A549 (cell line): ENCODE data around the gene B4GALT2. TPM values are rescaled to one million over a fixed set of nuclear protein-coding genes. Genes with fewer than 3 reads are reported as not detected.

ENCODE experiments used
- ATAC-seq, 2 experiments: fragments of 200-7000 bp in 1 of 2; fragments of >200 bp in 1 of 2; cut with Nextera tagmentation in 1 of 2; cut with Tn5 transposase in 1 of 2; 3 replicates each; pipeline versions ENCODE4 v1.8.0 to v1.9.1; 2018 to 2020; ENCODE audit warnings: mild to moderate bottlenecking in 1 of 2, moderate library complexity in 1 of 2
- CTCF ChIA-PET: fragments of 300-600 bp; sonication (Branson Sonifier 250); formaldehyde crosslinking; extraction: SDS; loops from one replicate; lab custom pipeline; 2021; ENCODE audit warnings: antibody characterized with exemption, inconsistent platforms; lab: Yijun Ruan, JAX
- POLR2A ChIA-PET: fragments of 350-600 bp; formaldehyde crosslinking; extraction: SDS; loops from one replicate; lab custom pipeline; 2021; ENCODE audit warnings: antibody characterized with exemption, inconsistent platforms; lab: Yijun Ruan, JAX
- DNase-seq, 2 experiments: peaks; one replicate each; pipeline versions ENCODE4 v3.0.0 to v3.0.0-alpha.2; 2011 to 2016; ENCODE audit warnings: low read depth in 1 of 2, low spot score in 1 of 2
- FAIRE-seq: peaks from 2 replicates; lab custom pipeline; 2011; peaks lifted over from hg19 to GRCh38; lab: Jason Lieb, UNC
- H3K27ac ChIP-seq, 2 experiments: fragments of >200 bp; sonication (Bioruptor Twin); formaldehyde crosslinking; 3 replicates each; pipeline ENCODE4 v1.5.1; 2016 to 2017
- H3K4me1 ChIP-seq: fragments of >200 bp; sonication (Bioruptor Twin); formaldehyde crosslinking; 3 replicates; pipeline ENCODE4 v1.6.1; 2016
- H3K4me2 ChIP-seq: fragments of >200 bp; sonication (Bioruptor Twin); formaldehyde crosslinking; 3 replicates; pipeline ENCODE4 v1.6.1; 2016
- H3K4me3 ChIP-seq: fragments of >200 bp; sonication (Bioruptor Twin); formaldehyde crosslinking; 3 replicates; pipeline ENCODE4 v1.5.1; 2016
- H3K9me3 ChIP-seq: fragments of >200 bp; sonication (Bioruptor Twin); formaldehyde crosslinking; 3 replicates; pipeline ENCODE4 v1.6.1; 2016
- CEBPB ChIP-seq, 2 experiments: fragments of >200 bp in 1 of 2; sonication (Bioruptor Twin) in 1 of 2; formaldehyde crosslinking in 1 of 2; IDR thresholded peaks; 2 replicates each; pipeline ENCODE4 v1.6.1; 2012 to 2016
- EHF ChIP-seq: fragments of 250-450 bp; sonication (Bioruptor Pico); IDR thresholded peaks from 2 replicates; pipeline ENCODE4 v1.5.0; 2020; ENCODE audit warnings: mild to moderate bottlenecking
- EP300 ChIP-seq, 2 experiments: fragments of >200 bp; sonication (Bioruptor Twin); formaldehyde crosslinking; IDR thresholded peaks; 2 replicates in 1 of 2; 3 replicates in 1 of 2; pipeline ENCODE4 v1.6.1; 2016 to 2017
- ESRRA ChIP-seq: fragments of 150-350 bp; IDR thresholded peaks from 2 replicates; pipeline ENCODE4 v1.6.1; 2014; ENCODE audit warnings: mild to moderate bottlenecking, low read length, borderline replicate concordance
- FOSB ChIP-seq: fragments of 250-450 bp; sonication (Bioruptor Pico); IDR thresholded peaks from 2 replicates; pipeline ENCODE4 v1.5.0; 2020; ENCODE audit warnings: mild to moderate bottlenecking, moderate library complexity
- FOXS1 ChIP-seq: fragments of 250-450 bp; sonication (Bioruptor Pico); IDR thresholded peaks from 2 replicates; pipeline ENCODE4 v1.5.0; 2020; ENCODE audit warnings: mild to moderate bottlenecking, moderate library complexity
- GATA3 ChIP-seq: IDR thresholded peaks from 2 replicates; pipeline ENCODE4 v1.6.1; 2012; ENCODE audit warnings: borderline replicate concordance
- HEYL ChIP-seq: fragments of 250-450 bp; sonication (Bioruptor Pico); IDR thresholded peaks from 2 replicates; pipeline ENCODE4 v1.8.0; 2021; ENCODE audit warnings: mild to moderate bottlenecking, moderate library complexity
- HOXB13 ChIP-seq: fragments of 250-450 bp; sonication (Bioruptor Pico); IDR thresholded peaks from 2 replicates; pipeline ENCODE4 v1.5.0; 2020; ENCODE audit warnings: low read depth, mild to moderate bottlenecking, moderate library complexity
- JUN ChIP-seq, 2 experiments: fragments of >200 bp; sonication (Bioruptor Twin); formaldehyde crosslinking; IDR thresholded peaks; 2 replicates in 1 of 2; 3 replicates in 1 of 2; pipeline ENCODE4 v1.6.1; 2016 to 2017
- KDM1A ChIP-seq: fragments of 200-600 bp; sonication (generic); IDR thresholded peaks from 2 replicates; pipeline ENCODE4 v1.6.1; 2016; ENCODE audit warnings: low read depth, mild to moderate bottlenecking
- MYC ChIP-seq: IDR thresholded peaks from 2 replicates; pipeline ENCODE4 v1.6.1; 2012; ENCODE audit warnings: mild to moderate bottlenecking, inconsistent platforms, low read length, improper control_type of control experiment, borderline replicate concordance
- NPAS2 ChIP-seq: fragments of 250-450 bp; sonication (Bioruptor Pico); IDR thresholded peaks from 2 replicates; pipeline ENCODE4 v1.8.0; 2022; ENCODE audit warnings: mild to moderate bottlenecking, moderate library complexity, borderline replicate concordance
- NR3C1 ChIP-seq: fragments of >200 bp; sonication (Bioruptor Twin); formaldehyde crosslinking; IDR thresholded peaks from 3 replicates; pipeline ENCODE4 v1.6.1; 2017
- PHF8 ChIP-seq: fragments of 200-600 bp; sonication (generic); IDR thresholded peaks from 2 replicates; pipeline ENCODE4 v1.6.1; 2016; ENCODE audit warnings: low read depth, mild to moderate bottlenecking, antibody characterized with exemption, moderate library complexity, borderline replicate concordance
- RAD21 ChIP-seq, 2 experiments: fragments of >200 bp in 1 of 2; sonication (Bioruptor Twin) in 1 of 2; formaldehyde crosslinking in 1 of 2; IDR thresholded peaks in 1 of 2; conservative IDR thresholded peaks in 1 of 2; 2 replicates in 1 of 2; 3 replicates in 1 of 2; pipeline ENCODE4 v1.6.1; 2012 to 2018; ENCODE audit warnings: inconsistent platforms in 1 of 2
- RCOR1 ChIP-seq: fragments of 150-350 bp; IDR thresholded peaks from 2 replicates; pipeline ENCODE4 v1.6.1; 2014; ENCODE audit warnings: antibody characterized with exemption, low read length, low read depth
- RFX5 ChIP-seq: fragments of 450-650 bp; IDR thresholded peaks from 2 replicates; pipeline ENCODE4 v1.7.1; 2014; ENCODE audit warnings: antibody characterized with exemption, mild to moderate bottlenecking, moderate library complexity
- SMC3 ChIP-seq: fragments of >200 bp; sonication (Bioruptor Twin); formaldehyde crosslinking; IDR thresholded peaks from 3 replicates; pipeline ENCODE4 v1.6.1; 2018; ENCODE audit warnings: inconsistent platforms
- SREBF2 ChIP-seq: fragments of 450-650 bp; IDR thresholded peaks from 2 replicates; pipeline ENCODE4 v1.6.1; 2014; ENCODE audit warnings: mild to moderate bottlenecking, moderate library complexity
- WGBS: methylation state at CpG from one replicate; pipeline ENCODE4 v1.1.6; 2017; ENCODE audit errors: missing lambda C conversion rate; 5-methylcytosine and 5-hydroxymethylcytosine counted together
- polyA plus RNA-seq, 4 experiments: library from polyadenylated mRNA; depleted of rRNA in 3 of 4; stranded (reverse); fragments of >200 nt; fragmentation: RNase III in 1 of 4; extraction: RNeasy Plus Mini Kit Qiagen cat#74134 plus additional on column Dnase treatment in 1 of 4; gene quantifications; 2 replicates in 3 of 4; 3 replicates in 1 of 4; pipeline ENCODE4 v1.2.3, GENCODE V29; 2011 to 2017
- TF ChIP-seq, protein P1 (sequence below): IDR thresholded peaks from 2 replicates; pipeline ENCODE4 v1.6.1; 2012
- TF ChIP-seq, protein P2 (sequence below): fragments of >200 bp; sonication (Bioruptor Twin); formaldehyde crosslinking; IDR thresholded peaks from 2 replicates; pipeline ENCODE4 v1.6.1; 2016
- TF ChIP-seq, protein P3 (sequence below): fragments of 450-650 bp; IDR thresholded peaks from 2 replicates; pipeline ENCODE4 v1.6.1; 2014; ENCODE audit warnings: antibody characterized with exemption
- TF ChIP-seq, protein P4 (sequence below): fragments of 250-450 bp; sonication (Bioruptor Pico); IDR thresholded peaks from 2 replicates; pipeline ENCODE4 v1.5.0; 2021; ENCODE audit warnings: mild to moderate bottlenecking, moderate library complexity, borderline replicate concordance
- TF ChIP-seq, protein P5 (sequence below): fragments of 250-450 bp; sonication (Bioruptor Pico); IDR thresholded peaks from 2 replicates; pipeline ENCODE4 v1.5.0; 2020; ENCODE audit warnings: low read depth, mild to moderate bottlenecking, moderate library complexity
- TF ChIP-seq, protein P6 (sequence below): fragments of >200 bp; sonication (Bioruptor Twin); formaldehyde crosslinking; IDR thresholded peaks from 3 replicates; pipeline ENCODE4 v1.5.1; 2016

B4GALT2 gene
- polyA plus RNA-seq, 2 of the 4 experiments (the other 2 are of a cell fraction) = 19.0 to 35.8 TPM

DNA sequence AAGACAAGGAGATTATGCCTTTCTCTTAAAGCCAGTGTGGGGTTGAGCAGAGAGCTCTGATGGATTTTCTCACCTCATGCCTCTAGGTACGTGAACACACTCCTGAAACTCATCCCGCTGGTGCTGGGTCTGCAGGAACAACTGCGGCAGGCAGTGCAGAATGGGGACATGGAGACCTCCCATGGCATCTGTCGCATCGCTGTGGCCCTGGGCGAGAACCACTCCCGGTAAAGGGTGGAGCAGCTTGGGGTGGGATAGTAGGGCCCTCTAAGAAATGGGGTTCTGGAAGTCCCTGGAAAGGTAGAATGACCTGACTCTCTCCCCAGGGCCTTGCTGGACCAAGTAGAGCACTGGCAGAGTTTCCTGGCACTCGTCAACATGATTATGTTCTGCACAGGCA, 22.8 kb upstream of the B4GALT2 start:
- WGBS = 91% methylated on average over 7 of the region's 8 CpGs
- Histone ChIP-seq H3K4me2 (no peak overlapping the region), H3K27ac (no peak overlapping the region), H3K4me1 (no peaks in the 10 kb centered on the region; the same call in 2 of the 3 replicates), H3K4me3 (no peak overlapping the region), H3K9me3 (no peaks in the 10 kb centered on the region)
- no peak for ATAC-seq
- ChIA-PET POLR2A (no interaction called here), CTCF (interaction anchor here (0.6 to 2.0 kb wide), 4 partner anchors 11 to 193 kb away, joined by 3 to 8 read pairs (median 4); no protein-coding TSS in a partner anchor)
- DNase-seq = no peak
- no peak for FAIRE-seq
- TF ChIP-seq RFX5 (no peak), CEBPB (IDR thresholded peaks at IDR 0.05) (no peak), NPAS2 (no peak), SMC3 (no peak), PHF8 (no peak), NR3C1 (no peak), FOXS1 (CRISPR knock-in tag) (no peak)
- TF ChIP-seq, protein P1, sequence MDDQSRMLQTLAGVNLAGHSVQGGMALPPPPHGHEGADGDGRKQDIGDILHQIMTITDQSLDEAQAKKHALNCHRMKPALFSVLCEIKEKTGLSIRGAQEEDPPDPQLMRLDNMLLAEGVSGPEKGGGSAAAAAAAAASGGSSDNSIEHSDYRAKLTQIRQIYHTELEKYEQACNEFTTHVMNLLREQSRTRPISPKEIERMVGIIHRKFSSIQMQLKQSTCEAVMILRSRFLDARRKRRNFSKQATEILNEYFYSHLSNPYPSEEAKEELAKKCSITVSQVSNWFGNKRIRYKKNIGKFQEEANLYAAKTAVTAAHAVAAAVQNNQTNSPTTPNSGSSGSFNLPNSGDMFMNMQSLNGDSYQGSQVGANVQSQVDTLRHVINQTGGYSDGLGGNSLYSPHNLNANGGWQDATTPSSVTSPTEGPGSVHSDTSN = no peak

DNA sequence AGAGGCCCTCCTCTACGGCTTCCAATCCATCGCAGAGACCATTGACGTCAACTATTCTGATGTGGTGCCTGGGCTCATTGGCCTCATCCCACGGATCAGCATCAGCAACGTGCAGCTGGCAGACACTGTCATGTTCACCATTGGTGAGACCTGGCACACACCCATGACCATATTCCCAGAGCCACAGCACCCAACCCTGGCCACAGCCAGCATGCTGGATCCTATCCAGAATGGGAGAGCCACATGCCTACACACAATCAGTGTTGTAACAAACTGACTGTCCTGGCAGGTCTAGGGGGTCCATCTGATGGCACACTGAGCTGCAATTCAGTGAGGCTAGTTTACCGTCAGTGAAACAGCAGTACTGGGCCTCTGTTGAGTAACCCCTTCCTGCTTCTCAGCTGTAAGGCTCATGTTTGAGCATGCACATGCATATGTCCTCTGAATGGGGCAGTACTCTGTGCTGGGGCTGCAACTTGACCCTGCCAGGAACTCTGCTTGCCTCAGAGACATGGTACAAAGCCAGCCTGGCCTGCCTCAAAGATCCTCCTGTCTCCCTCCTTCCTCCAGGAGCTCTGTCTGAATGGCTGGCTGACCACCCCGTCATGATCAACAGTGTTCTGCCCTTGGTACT, 21.5 kb upstream of the B4GALT2 start:
- WGBS = 91% methylated on average over 5 of the region's 7 CpGs
- TF ChIP-seq KDM1A (no peak), GATA3 (no peak), ESRRA (no peak), HOXB13 (CRISPR knock-in tag) (no peak), HEYL (no peak), JUN (IDR thresholded peaks at IDR 0.05) (no peak), FOSB (CRISPR knock-in tag) (no peak), MYC (no peak), SREBF2 (no peak), EHF (CRISPR knock-in tag) (no peak), RAD21 (conservative IDR thresholded peaks at IDR 0.05 in 1 of 2, IDR thresholded peaks at IDR 0.05 in 1 of 2) (no peak)
- TF ChIP-seq, protein P2, sequence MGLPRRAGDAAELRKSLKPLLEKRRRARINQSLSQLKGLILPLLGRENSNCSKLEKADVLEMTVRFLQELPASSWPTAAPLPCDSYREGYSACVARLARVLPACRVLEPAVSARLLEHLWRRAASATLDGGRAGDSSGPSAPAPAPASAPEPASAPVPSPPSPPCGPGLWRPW = no peak
- TF ChIP-seq, protein P3, sequence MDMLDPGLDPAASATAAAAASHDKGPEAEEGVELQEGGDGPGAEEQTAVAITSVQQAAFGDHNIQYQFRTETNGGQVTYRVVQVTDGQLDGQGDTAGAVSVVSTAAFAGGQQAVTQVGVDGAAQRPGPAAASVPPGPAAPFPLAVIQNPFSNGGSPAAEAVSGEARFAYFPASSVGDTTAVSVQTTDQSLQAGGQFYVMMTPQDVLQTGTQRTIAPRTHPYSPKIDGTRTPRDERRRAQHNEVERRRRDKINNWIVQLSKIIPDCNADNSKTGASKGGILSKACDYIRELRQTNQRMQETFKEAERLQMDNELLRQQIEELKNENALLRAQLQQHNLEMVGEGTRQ = no peak
- TF ChIP-seq, all 56 proteins: peak for 0
- ATAC-seq (no peak), DNase-seq (no peak), FAIRE-seq (no peak)
- no peak overlapping the region for H3K27ac ChIP-seq
- H3K4me3 ChIP-seq = no peak overlapping the region
- ChIA-PET CTCF (interaction anchor here (1.7 to 1.8 kb wide), 2 partner anchors 8 to 23 kb away, joined by 5 to 6 read pairs; no protein-coding TSS in a partner anchor), POLR2A (no interaction called here)
- no peaks in the 10 kb centered on the region for H3K4me1 ChIP-seq
- no peak overlapping the region for H3K4me2 ChIP-seq
- no peaks in the 10 kb centered on the region for H3K9me3 ChIP-seq

DNA sequence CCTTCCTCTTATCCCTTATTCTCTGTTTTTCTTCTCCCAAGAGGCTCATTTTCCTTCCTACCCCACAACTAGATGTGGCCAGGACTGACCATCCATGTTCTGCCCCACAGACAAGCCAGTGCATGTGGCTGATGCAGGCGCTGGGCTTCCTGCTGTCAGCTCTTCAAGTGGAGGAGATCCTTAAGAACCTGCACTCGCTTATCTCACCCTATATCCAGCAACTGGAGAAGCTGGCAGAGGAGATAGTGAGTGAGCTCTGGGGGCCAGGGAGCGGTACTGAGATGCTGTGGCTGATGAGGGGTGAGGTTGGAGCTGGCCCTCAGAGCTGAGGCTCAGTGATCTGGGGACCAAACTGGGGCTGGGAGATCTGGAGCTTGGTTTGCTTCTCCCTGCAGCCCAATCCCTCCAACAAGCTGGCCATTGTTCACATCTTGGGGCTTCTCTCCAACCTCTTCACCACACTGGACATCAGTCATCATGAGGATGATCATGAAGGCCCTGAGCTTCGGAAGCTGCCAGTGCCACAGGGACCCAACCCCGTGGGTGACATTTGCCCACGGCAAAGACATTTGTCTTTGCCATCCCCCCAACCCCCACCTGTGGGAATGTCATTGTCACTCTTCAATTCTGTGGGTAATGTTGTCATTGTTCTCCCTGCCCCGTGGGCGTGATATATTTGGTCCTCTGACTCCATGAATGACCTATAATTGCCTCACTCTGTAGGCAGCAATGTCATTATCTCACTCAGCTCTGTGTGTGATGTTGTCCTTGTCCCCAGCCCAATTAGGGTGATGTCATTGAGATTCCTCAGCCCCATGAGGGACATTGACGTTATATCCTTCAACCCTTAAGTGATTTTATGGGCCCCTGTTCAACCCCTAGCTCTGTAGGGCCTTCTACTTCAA, 20.4 kb upstream of the B4GALT2 start:
- no peaks in the 10 kb centered on the region for H3K9me3 ChIP-seq
- no peak for FAIRE-seq
- ChIA-PET POLR2A (no interaction called here), CTCF (interaction anchor here (1.2 to 1.8 kb wide), 4 partner anchors 9 to 195 kb away, joined by 5 to 7 read pairs (median 6); no protein-coding TSS in a partner anchor)
- ATAC-seq = no peak
- H3K4me3 ChIP-seq = no peak overlapping the region
- no peak for TF ChIP-seq PHF8
- no peak for TF ChIP-seq JUN (IDR thresholded peaks at IDR 0.05)
- no peak for TF ChIP-seq RCOR1
- TF ChIP-seq, protein P4, sequence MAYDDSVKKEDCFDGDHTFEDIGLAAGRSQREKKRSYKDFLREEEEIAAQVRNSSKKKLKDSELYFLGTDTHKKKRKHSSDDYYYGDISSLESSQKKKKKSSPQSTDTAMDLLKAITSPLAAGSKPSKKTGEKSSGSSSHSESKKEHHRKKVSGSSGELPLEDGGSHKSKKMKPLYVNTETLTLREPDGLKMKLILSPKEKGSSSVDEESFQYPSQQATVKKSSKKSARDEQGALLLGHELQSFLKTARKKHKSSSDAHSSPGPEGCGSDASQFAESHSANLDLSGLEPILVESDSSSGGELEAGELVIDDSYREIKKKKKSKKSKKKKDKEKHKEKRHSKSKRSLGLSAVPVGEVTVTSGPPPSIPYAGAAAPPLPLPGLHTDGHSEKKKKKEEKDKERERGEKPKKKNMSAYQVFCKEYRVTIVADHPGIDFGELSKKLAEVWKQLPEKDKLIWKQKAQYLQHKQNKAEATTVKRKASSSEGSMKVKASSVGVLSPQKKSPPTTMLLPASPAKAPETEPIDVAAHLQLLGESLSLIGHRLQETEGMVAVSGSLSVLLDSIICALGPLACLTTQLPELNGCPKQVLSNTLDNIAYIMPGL (CRISPR knock-in tag) = no peak
- TF ChIP-seq, protein P5, sequence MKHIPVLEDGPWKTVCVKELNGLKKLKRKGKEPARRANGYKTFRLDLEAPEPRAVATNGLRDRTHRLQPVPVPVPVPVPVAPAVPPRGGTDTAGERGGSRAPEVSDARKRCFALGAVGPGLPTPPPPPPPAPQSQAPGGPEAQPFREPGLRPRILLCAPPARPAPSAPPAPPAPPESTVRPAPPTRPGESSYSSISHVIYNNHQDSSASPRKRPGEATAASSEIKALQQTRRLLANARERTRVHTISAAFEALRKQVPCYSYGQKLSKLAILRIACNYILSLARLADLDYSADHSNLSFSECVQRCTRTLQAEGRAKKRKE (CRISPR knock-in tag) = no peak
- TF ChIP-seq EP300 (IDR thresholded peaks at IDR 0.05) = no peak
- TF ChIP-seq, protein P6, sequence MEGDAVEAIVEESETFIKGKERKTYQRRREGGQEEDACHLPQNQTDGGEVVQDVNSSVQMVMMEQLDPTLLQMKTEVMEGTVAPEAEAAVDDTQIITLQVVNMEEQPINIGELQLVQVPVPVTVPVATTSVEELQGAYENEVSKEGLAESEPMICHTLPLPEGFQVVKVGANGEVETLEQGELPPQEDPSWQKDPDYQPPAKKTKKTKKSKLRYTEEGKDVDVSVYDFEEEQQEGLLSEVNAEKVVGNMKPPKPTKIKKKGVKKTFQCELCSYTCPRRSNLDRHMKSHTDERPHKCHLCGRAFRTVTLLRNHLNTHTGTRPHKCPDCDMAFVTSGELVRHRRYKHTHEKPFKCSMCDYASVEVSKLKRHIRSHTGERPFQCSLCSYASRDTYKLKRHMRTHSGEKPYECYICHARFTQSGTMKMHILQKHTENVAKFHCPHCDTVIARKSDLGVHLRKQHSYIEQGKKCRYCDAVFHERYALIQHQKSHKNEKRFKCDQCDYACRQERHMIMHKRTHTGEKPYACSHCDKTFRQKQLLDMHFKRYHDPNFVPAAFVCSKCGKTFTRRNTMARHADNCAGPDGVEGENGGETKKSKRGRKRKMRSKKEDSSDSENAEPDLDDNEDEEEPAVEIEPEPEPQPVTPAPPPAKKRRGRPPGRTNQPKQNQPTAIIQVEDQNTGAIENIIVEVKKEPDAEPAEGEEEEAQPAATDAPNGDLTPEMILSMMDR = no peak
- no peak for DNase-seq
- WGBS = 88% methylated on average over 9 of the region's 9 CpGs
- H3K4me2 ChIP-seq = no peak overlapping the region
- no peaks in the 10 kb centered on the region for H3K4me1 ChIP-seq
- H3K27ac ChIP-seq = no peak overlapping the region
